ENCODE results near the gene TOPORS. TPM values are rescaled to one million over a fixed set of nuclear protein-coding genes. Genes with fewer than 3 reads are reported as not detected.
"Not testable (repeated sequence)": the region's sequence is repeated elsewhere in the genome, so short reads cannot be mapped to it uniquely, and the experiment has no call there.

TOPORS gene
- total RNA-seq, 1 donor from 2014 or later = 13.2 TPM

GRCh38 chr9:32566770-32567169 lies 14.4 kb upstream of the TOPORS start:
- no peak for DNase-seq (ENCODE audit: low spot score)

GRCh38 chr9:32565967-32566366 lies 13.6 kb upstream of the TOPORS start:
- no peak for DNase-seq (ENCODE audit: low spot score)

GRCh38 chr9:32558408-32558934 lies 6.1 kb upstream of the TOPORS start:
- no peak for DNase-seq (ENCODE audit: low spot score)

- DNase-seq (ENCODE audit: low spot score) = no peak
These were observed 2.2 kb upstream of the TOPORS start for GRCh38 chr9:32554591-32554990.

- no peak for DNase-seq (ENCODE audit: low spot score)
These were observed 1.7 kb upstream of the TOPORS start for GRCh38 chr9:32554107-32554506.

GRCh38 chr9:32551276-32552051 lies 922 bp downstream of the TOPORS start:
- DNase-seq (ENCODE audit: low spot score) = no peak

GRCh38 chr9:32550562-32551275 lies 1.7 kb downstream of the TOPORS start:
- DNase-seq (ENCODE audit: low spot score) = peak; percentile 96

GRCh38 chr9:32550150-32550561 lies 2.2 kb downstream of the TOPORS start:
- DNase-seq (ENCODE audit: low spot score) = no peak

GRCh38 chr9:32548213-32548612 lies 4.2 kb downstream of the TOPORS start:
- DNase-seq (ENCODE audit: low spot score) = not testable (repeated sequence)

GRCh38 chr9:32545884-32546283 lies 6.5 kb downstream of the TOPORS start:
- DNase-seq (ENCODE audit: low spot score) = no peak

GRCh38 chr9:32543047-32543446 lies 9.3 kb downstream of the TOPORS start:
- DNase-seq (ENCODE audit: low spot score) = no peak

GRCh38 chr9:32533816-32534215 lies 18.6 kb downstream of the TOPORS start:
- DNase-seq (ENCODE audit: low spot score) = no peak

- DNase-seq (ENCODE audit: low spot score) = no peak
These were observed 19.1 kb downstream of the TOPORS start for GRCh38 chr9:32533336-32533735.

- DNase-seq (ENCODE audit: low spot score) = no peak
These were observed 25.7 kb downstream of the TOPORS start for GRCh38 chr9:32526707-32527048.

- peak; percentile 96 for DNase-seq (ENCODE audit: low spot score)
These were observed 26.2 kb downstream of the TOPORS start, which contains the start of gene RIGI for GRCh38 chr9:32526041-32526706. TSS of gene RIGI (minus strand) at chr9:32526196. CDS start at chr9:32526166, 30 bp downstream.

GRCh38 chr9:32525709-32526030 lies 26.7 kb downstream of the TOPORS start:
- no peak for DNase-seq (ENCODE audit: low spot score)

- DNase-seq (ENCODE audit: low spot score) = no peak
These were observed 27.3 kb downstream of the TOPORS start for GRCh38 chr9:32524892-32525708.

GRCh38 chr9:32524558-32524891 lies 27.9 kb downstream of the TOPORS start:
- not testable (repeated sequence) for DNase-seq (ENCODE audit: low spot score)

- DNase-seq (ENCODE audit: low spot score) = no peak
These were observed 28.5 kb downstream of the TOPORS start for GRCh38 chr9:32523910-32524309.

- DNase-seq (ENCODE audit: low spot score) = no peak
These were observed 34.1 kb downstream of the TOPORS start for GRCh38 chr9:32518276-32518675.

- no peak for DNase-seq (ENCODE audit: low spot score)
These were observed 36.1 kb downstream of the TOPORS start for GRCh38 chr9:32516241-32516640.

Data from mesenteric fat pad (tissue), 1 donor.